Measurements from ENCODE around the gene BCDIN3D.

DNA sequence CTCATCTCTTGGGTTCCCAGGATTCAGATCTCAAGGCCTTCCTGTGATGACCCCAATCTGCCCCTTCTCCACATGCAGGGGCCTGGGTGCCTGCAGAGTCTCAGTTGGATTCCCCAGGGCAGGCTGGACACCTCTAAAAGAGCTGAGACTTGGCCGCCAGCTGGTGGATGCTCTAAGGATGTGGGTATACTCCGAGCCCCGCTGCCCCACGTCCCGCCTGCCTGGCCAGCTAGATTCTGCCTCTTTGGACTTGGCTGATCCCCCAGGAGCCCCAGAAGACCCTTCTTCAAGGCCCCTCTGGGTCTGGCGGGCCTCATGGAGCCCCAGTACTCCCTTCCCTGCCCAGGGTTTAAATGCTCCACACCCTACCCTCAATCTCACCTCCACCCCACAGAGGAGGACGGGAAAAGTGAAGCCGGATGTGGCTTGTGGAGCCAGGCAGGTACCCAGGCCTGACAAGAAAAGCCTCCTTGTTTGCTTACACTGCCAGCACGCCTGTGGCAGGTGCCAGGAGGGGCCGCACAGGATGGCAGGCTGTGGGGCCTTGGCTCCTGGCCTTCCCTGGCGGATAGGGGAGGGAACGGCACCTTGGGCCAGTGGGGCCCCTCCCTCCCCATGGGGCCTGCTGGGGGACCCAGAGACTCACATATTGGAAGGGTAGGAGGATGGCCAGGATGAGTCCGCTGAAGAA is 45.7 kb upstream of the BCDIN3D start:
- TF ChIP-seq, protein P1, sequence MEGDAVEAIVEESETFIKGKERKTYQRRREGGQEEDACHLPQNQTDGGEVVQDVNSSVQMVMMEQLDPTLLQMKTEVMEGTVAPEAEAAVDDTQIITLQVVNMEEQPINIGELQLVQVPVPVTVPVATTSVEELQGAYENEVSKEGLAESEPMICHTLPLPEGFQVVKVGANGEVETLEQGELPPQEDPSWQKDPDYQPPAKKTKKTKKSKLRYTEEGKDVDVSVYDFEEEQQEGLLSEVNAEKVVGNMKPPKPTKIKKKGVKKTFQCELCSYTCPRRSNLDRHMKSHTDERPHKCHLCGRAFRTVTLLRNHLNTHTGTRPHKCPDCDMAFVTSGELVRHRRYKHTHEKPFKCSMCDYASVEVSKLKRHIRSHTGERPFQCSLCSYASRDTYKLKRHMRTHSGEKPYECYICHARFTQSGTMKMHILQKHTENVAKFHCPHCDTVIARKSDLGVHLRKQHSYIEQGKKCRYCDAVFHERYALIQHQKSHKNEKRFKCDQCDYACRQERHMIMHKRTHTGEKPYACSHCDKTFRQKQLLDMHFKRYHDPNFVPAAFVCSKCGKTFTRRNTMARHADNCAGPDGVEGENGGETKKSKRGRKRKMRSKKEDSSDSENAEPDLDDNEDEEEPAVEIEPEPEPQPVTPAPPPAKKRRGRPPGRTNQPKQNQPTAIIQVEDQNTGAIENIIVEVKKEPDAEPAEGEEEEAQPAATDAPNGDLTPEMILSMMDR (IDR thresholded peaks at IDR 0.05): no peak
- no peak for TF ChIP-seq EZH2 (IDR thresholded peaks at IDR 0.05)
